GM23248 (cell line): ENCODE data around the gene PLPPR1. TPM values are rescaled to one million over a fixed set of nuclear protein-coding genes. Genes with fewer than 3 reads are reported as not detected.

Experiments used
- DNase-seq: peaks from one replicate; pipeline ENCODE4 v3.0.0-alpha.2; 2015
- H2AFZ ChIP-seq: fragments of 200-600 bp; sonication (generic); 2 replicates; pipeline ENCODE4 v1.6.1; 2016; ENCODE audit warnings: antibody characterized with exemption
- H3F3A ChIP-seq: fragments of 200-600 bp; sonication (generic); 2 replicates; pipeline ENCODE4 v1.6.1; 2016; ENCODE audit warnings: mild to moderate bottlenecking, antibody characterized with exemption, mixed run types; ENCODE audit not compliant: insufficient read depth
- H3K27ac ChIP-seq: fragments of 200-600 bp; sonication (generic); 2 replicates; pipeline ENCODE4 v1.5.1; 2016; ENCODE audit warnings: mild to moderate bottlenecking
- H3K27me3 ChIP-seq: fragments of 200-600 bp; sonication (generic); replicated peaks from 2 replicates; pipeline ENCODE4 v1.6.1; 2016; ENCODE audit warnings: mild to moderate bottlenecking; ENCODE audit not compliant: insufficient read depth
- H3K36me3 ChIP-seq: fragments of 200-600 bp; sonication (generic); 2 replicates; pipeline ENCODE4 v1.6.1; 2016; ENCODE audit warnings: low read depth, mild to moderate bottlenecking
- H3K4me1 ChIP-seq: fragments of 200-600 bp; sonication (generic); 2 replicates; pipeline ENCODE4 v1.6.1; 2016; ENCODE audit warnings: mild to moderate bottlenecking; ENCODE audit not compliant: insufficient read depth
- H3K4me2 ChIP-seq: fragments of 200-600 bp; sonication (generic); one replicate; pipeline ENCODE4 v1.6.1; 2016; ENCODE audit warnings: mild to moderate bottlenecking; ENCODE audit not compliant: unreplicated experiment
- H3K4me3 ChIP-seq: fragments of 200-600 bp; sonication (generic); 2 replicates; pipeline ENCODE4 v1.5.1; 2016; ENCODE audit warnings: mild to moderate bottlenecking
- H3K79me2 ChIP-seq: fragments of 200-600 bp; sonication (generic); 2 replicates; pipeline ENCODE4 v1.6.1; 2016; ENCODE audit warnings: mild to moderate bottlenecking; ENCODE audit not compliant: insufficient read depth
- H3K9ac ChIP-seq: fragments of 200-600 bp; sonication (generic); 2 replicates; pipeline ENCODE4 v1.6.1; 2016; ENCODE audit warnings: mild to moderate bottlenecking
- H3K9me2 ChIP-seq: fragments of 200-600 bp; sonication (generic); 2 replicates; pipeline ENCODE4 v1.6.1; 2016; ENCODE audit warnings: mixed run types, mild to moderate bottlenecking, moderate library complexity; ENCODE audit not compliant: insufficient read depth
- H3K9me3 ChIP-seq: fragments of 200-600 bp; sonication (generic); one replicate; pipeline ENCODE4 v1.6.1; 2017; ENCODE audit warnings: low read depth
- H4K20me1 ChIP-seq: fragments of 200-600 bp; sonication (generic); 2 replicates; pipeline ENCODE4 v1.6.0; 2016; ENCODE audit not compliant: insufficient read depth
- EZH2 ChIP-seq: fragments of 200-600 bp; sonication (generic); IDR thresholded peaks from 2 replicates; pipeline ENCODE4 v1.6.1; 2018; ENCODE audit warnings: antibody characterized with exemption, mild to moderate bottlenecking; ENCODE audit not compliant: insufficient read depth, poor library complexity, severe bottlenecking
- EZH2phosphoT487 ChIP-seq: fragments of 200-600 bp; sonication (generic); IDR thresholded peaks from 2 replicates; pipeline ENCODE4 v1.6.1; 2018; ENCODE audit warnings: antibody characterized with exemption, moderate library complexity, mild to moderate bottlenecking, low read depth; ENCODE audit not compliant: insufficient read depth
- WGBS, 2 experiments: methylation state at CpG; one replicate each; pipeline ENCODE4 v1.1.6; 2015 to 2017; ENCODE audit warnings: low lambda C conversion rate in 2 of 2, low coverage in 1 of 2; ENCODE audit errors: missing lambda C conversion rate in 2 of 2; 5-methylcytosine and 5-hydroxymethylcytosine counted together
- in situ Hi-C: fragments of 300-500 bp; cut with MboI; formaldehyde crosslinking; loops from 2 replicates; pipeline ENCODE4 v1.15.0; 2020
- polyA plus RNA-seq: library from polyadenylated mRNA; unstranded; fragments of >200 nt; fragmentation: Nextera tagmentation; extraction: Ambion mirVana; gene quantifications from 2 replicates; pipeline ENCODE4 v1.2.1, GENCODE V29; 2016
- total RNA-seq: library from RNA; depleted of rRNA; stranded (reverse); fragments of >200 nt; shearing (Covaris generic); gene quantifications from 2 replicates; pipeline ENCODE4 v1.2.3, GENCODE V29; 2014

The PLPPR1 gene
- total and polyA plus RNA-seq, 2 experiments from 2014 or later, result not detected

GRCh38 chr9:101148344-101148743 is 119.8 kb downstream of the PLPPR1 start:
- TF ChIP-seq EZH2, result no peak
- no peak for TF ChIP-seq EZH2phosphoT487
- no peaks in the 10 kb centered on the region for H3K36me3 ChIP-seq
- no peak for DNase-seq
- in situ Hi-C loops, result no loop called here
- H3K9me3 ChIP-seq, result no peaks in the 10 kb centered on the region
- H3K4me3 ChIP-seq, result no peak overlapping the region
- H3K4me2 ChIP-seq, result no peak overlapping the region
- H3K9ac ChIP-seq, result no peak overlapping the region
- no peaks in the 10 kb centered on the region for H3F3A ChIP-seq
- no peaks in the 10 kb centered on the region for H3K4me1 ChIP-seq
- H3K27me3 ChIP-seq, result no peaks in the 10 kb centered on the region
- H4K20me1 ChIP-seq, result no peaks in the 10 kb centered on the region
- no peak overlapping the region for H3K27ac ChIP-seq
- no peaks in the 10 kb centered on the region for H3K9me2 ChIP-seq
- H3K79me2 ChIP-seq, result no peaks in the 10 kb centered on the region
- no peak overlapping the region for H2AFZ ChIP-seq

GRCh38 chr9:101158361-101158760 is 129.8 kb downstream of the PLPPR1 start:
- Histone ChIP-seq H3K27ac (no peak overlapping the region), H3K9me3 (no peaks in the 10 kb centered on the region), H3K4me1 (no peaks in the 10 kb centered on the region), H3K36me3 (no peaks in the 10 kb centered on the region), H2AFZ (no peak overlapping the region), H4K20me1 (no peaks in the 10 kb centered on the region), H3K4me3 (no peak overlapping the region), H3K79me2 (no peaks in the 10 kb centered on the region), H3K9ac (no peak overlapping the region), H3K27me3 (no peaks in the 10 kb centered on the region), H3K4me2 (no peak overlapping the region), H3K9me2 (no peaks in the 10 kb centered on the region), H3F3A (no peaks in the 10 kb centered on the region)
- no peak for DNase-seq
- WGBS, 2 experiments, result 5 to 13% methylated on average over 3 of the region's 3 CpGs
- TF ChIP-seq EZH2, result no peak
- in situ Hi-C loops, result no loop called here

DNA sequence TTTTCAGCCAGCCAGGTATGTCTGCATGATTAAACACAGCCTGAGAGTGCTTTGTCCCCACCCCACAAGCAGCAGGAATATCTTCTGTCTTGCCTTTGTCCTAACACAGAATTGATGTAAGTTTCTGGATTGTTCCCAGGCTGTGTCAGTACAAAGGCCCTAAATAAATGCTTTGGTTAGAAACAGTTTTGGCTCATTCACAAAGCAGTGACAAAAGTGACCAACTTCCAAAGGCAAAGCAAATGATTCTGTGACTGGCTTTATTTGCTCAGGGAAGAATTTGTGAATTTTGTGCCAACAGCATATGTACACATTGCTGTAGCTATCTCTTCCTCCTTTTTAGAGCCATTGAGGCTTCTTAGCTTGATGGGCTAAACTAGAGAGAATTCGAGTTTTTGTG is 133.7 kb downstream of the PLPPR1 start:
- no peaks in the 10 kb centered on the region for H3K36me3 ChIP-seq
- H3K4me1 ChIP-seq, result no peaks in the 10 kb centered on the region
- in situ Hi-C loops, result no loop called here
- H3K9me2 ChIP-seq, result no peaks in the 10 kb centered on the region
- TF ChIP-seq EZH2phosphoT487 (no peak), EZH2 (no peak)
- no peaks in the 10 kb centered on the region for H3K9me3 ChIP-seq
- no peak overlapping the region for H3K9ac ChIP-seq
- H2AFZ ChIP-seq, result no peak overlapping the region
- WGBS, 2 experiments, result 0 to 3% methylated on average over 1 of the region's 1 CpG
- H3K27ac ChIP-seq, result no peak overlapping the region
- no peak for DNase-seq
- H4K20me1 ChIP-seq, result no peaks in the 10 kb centered on the region
- H3K27me3 ChIP-seq, result no peaks in the 10 kb centered on the region
- no peaks in the 10 kb centered on the region for H3F3A ChIP-seq
- H3K4me3 ChIP-seq, result no peak overlapping the region
- H3K4me2 ChIP-seq, result no peak overlapping the region
- H3K79me2 ChIP-seq, result no peaks in the 10 kb centered on the region

DNA sequence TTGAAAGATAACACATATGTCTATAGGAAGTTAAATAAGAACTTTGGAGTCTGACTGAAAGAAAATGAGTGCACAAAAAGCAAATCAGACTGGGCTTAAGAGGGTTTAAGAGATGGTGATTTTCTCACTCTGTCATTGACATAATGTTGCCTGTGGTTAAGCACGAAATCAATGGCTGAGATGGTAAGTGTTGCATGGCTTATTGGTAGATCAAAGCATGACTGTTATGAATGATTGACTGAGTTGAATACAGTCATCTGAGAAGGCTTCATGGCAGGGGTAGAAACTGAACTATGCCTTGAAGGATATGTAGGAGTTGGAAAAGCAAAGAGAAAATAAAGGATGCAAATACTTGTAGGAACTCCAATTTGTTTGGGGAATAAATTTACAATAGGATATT is 136.6 kb downstream of the PLPPR1 start:
- no peak overlapping the region for H2AFZ ChIP-seq
- no peaks in the 10 kb centered on the region for H3K79me2 ChIP-seq
- no peaks in the 10 kb centered on the region for H4K20me1 ChIP-seq
- 0% methylated on average over 1 of the region's 1 CpG for WGBS, 2 experiments
- no peak for TF ChIP-seq EZH2phosphoT487
- no peak for TF ChIP-seq EZH2
- H3K27ac ChIP-seq, result no peak overlapping the region
- H3K4me2 ChIP-seq, result no peak overlapping the region
- no peak overlapping the region for H3K4me3 ChIP-seq
- in situ Hi-C loops, result no loop called here
- no peaks in the 10 kb centered on the region for H3K4me1 ChIP-seq
- H3K36me3 ChIP-seq, result no peaks in the 10 kb centered on the region
- no peaks in the 10 kb centered on the region for H3K9me2 ChIP-seq
- no peaks in the 10 kb centered on the region for H3K27me3 ChIP-seq
- H3K9ac ChIP-seq, result no peak overlapping the region
- no peak for DNase-seq
- H3K9me3 ChIP-seq, result no peaks in the 10 kb centered on the region
- no peaks in the 10 kb centered on the region for H3F3A ChIP-seq

DNA sequence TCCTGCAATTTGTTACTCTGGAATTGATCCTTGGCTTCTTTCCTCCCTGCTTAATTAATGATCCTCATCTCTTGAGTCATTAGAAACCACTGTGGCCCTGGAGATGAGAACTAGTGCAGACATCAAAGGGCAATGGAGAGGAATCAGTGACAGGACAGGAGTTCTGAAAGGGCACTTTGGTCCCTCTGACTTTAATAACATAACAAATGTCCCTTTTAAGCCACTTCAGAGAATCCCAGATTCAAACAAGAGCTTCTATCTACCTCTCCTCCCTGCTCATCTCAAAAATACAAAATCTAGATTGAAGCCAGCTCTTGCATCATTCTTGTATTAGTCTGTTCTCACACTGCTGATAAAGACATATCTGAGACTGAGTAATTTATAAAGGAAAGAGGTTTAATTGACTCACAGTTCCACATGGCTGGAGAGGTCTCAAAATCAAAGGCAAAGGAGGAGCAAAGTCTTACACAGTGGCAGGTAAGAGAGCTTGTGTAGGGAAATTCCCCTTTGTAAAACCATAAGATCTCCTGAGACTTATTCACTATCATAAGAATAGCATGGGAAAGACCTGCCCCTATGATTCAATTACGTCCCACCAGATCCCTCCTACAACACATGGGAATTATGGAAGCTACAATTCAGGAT is 139.1 kb downstream of the PLPPR1 start:
- in situ Hi-C loops, result no loop called here

More for the DNA sequence above, 139.1 kb downstream of the PLPPR1 start:
- Histone ChIP-seq H3K4me2 (no peak overlapping the region), H3K9me3 (no peaks in the 10 kb centered on the region), H3K27me3 (no peaks in the 10 kb centered on the region), H3K9me2 (no peaks in the 10 kb centered on the region), H3K36me3 (no peaks in the 10 kb centered on the region), H4K20me1 (no peaks in the 10 kb centered on the region), H2AFZ (no peak overlapping the region), H3K27ac (no peak overlapping the region), H3K4me3 (no peak overlapping the region), H3K79me2 (no peaks in the 10 kb centered on the region), H3K4me1 (no peaks in the 10 kb centered on the region), H3K9ac (no peak overlapping the region), H3F3A (no peaks in the 10 kb centered on the region)
- 7 to 24% methylated on average over 1 of the region's 1 CpG for WGBS, 2 experiments
- no peak for DNase-seq
- TF ChIP-seq EZH2phosphoT487 (no peak), EZH2 (no peak)
